Activated CD4-positive, CD25-positive, alpha-beta regulatory T cell treated with anti-CD3 and anti-CD28 coated beads, Interleukin-2, amount 50 U/mL, for 72 hours (primary cell): ENCODE measurements around the gene LRRC42.
"Not testable (repeated sequence)": the region's sequence is repeated elsewhere in the genome, so short reads cannot be mapped to it uniquely, and the experiment has no call there.

Experiments used
- DNase-seq: peaks from one replicate; pipeline ENCODE4 v3.0.0; 2021

The LRRC42 gene

DNA sequence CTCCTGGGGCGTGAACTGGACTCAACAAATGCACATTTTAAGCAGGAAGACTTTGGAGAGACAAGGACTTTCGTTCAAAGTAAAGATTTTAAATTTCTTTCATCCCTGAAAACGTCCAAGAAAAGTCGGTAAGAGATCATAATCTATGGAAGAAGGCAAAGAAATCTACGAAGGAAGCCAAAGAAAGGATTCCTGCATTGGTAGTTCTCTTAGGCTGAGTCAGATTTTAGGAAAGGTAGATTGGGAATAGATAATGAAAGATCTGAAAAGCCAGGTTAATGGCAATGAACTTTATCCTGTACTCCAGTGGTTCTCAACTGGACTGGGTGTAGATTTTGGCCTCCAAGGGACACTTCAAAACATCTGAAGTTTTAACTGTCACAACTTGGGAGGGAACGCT, 3.1 kb upstream of the LRRC42 start:
- DNase-seq: no peak

DNA sequence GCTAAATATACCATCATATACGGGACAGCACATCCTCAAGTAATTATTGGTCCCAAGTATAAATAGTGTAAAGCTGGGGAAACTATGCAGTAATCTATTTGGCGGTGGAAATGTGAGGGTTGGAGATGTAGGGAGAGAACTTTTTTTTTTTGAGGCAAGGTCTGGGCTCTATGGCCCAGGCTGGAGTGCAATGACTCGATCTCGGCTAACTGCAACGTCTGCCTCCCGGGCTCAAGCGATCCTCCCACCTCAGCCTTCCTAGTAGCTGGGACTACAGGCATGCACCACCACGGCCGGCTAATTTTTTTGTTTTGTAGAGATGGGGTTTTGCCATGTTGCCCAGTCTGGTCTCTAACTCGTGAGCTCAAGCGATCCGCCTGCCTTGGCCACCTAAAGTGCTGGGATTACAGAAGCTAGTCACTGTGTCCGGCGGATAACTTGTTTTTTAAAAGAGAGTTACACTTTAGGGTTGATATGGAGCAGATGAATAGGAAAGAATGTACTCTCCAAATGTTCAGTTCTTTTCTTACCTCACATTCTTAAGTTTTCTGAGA, 2.6 kb upstream of the LRRC42 start:
- DNase-seq: no peak

DNA sequence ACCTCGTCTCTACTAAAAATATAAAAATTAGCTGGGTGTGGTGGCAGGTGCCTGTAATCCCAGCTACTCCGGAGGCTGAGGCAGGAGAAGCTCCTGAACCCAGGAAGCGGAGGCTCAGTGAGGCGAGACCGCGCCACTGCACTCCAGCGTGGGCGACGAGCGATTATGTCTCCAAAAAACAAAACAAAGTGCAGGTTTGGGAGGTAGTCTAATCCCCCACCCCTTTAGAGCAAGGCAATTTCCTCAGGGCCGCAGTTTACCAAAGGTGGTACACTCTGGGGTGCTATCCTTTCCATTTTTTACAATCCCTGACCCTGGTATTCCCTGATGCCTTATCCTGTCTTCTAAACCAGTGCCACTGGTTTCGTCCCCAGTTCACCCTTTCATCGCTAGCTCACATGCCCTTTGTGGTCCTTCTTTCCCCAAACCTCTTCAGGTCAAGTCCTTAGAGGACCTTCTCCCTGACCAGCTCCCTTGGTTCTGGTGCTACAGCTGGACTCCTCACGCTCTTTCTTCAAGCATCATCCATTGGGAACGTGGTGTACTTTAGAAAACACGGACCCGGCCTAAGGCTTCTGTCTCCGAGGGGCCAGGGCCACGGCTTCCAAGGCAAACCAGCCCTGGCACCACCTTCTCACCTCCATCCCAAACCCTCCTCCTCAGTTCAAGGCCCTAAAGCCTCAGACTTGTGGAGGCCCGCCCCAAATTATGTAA, 1.5 kb upstream of the LRRC42 start:
- DNase-seq: no peak

GRCh38 chr1:53945183-53945432, 1.0 kb upstream of the LRRC42 start:
- no peak for DNase-seq

- DNase-seq: peak; percentile 100
Measured at GRCh38 chr1:53945433-53946251, 508 bp upstream of the LRRC42 start, which contains the start of gene IFT25. IFT25 (minus strand) TSS chr1:53945699; CDS start chr1:53940082, 5,617 bp downstream.

GRCh38 chr1:53947172-53947907, 1.2 kb downstream of the LRRC42 start:
- DNase-seq: no peak

GRCh38 chr1:53948291-53948690, 2.1 kb downstream of the LRRC42 start:
- no peak for DNase-seq

DNA sequence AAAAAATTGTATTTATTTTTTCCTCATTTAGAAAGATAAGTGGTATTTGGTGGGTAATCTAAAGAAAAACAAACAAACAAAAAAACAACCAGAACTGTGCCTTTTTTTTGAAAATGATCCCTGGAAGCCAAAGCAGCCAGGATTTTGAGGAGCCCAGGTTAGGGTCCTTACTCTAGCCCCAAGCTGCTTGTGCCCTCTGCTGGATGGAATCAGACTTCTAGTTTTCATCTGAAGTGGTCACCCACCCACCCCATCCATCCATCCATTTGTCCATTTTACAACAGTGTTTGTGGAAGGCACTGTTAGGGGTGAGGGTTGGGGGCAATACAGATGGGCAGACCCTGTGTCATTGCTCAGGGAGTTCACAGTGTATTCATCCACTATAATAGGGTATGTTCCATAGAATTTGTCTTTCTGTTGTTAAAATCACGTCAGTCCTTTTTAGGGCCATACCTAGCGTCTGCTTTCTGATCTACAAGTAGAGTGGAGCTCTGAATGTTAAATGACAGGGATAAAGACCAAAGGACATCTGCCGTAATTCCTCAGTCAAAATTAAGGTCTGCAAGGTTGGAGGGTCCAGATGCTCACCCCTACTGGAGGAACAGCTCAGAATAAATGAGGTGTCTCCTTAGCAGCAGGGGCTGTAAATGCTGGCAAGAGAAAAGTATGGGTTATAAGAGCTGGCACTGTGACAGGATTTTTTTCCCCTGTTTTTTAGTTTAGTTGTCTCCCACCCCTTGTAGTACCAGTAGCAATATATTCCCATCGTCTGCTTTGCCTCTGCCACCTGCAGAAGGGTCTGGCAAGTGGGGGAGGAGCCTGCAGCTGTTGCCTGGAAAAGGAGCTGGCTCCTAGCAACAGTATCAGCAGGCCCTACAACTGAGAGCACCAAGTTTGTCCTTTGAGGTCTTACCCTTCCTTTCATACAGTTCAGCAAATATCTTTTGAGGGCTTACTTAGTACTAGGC, 3.2 kb downstream of the LRRC42 start:
- no peak for DNase-seq

- no peak for DNase-seq
Measured at GRCh38 chr1:53951697-53952096, 5.5 kb downstream of the LRRC42 start.

DNA sequence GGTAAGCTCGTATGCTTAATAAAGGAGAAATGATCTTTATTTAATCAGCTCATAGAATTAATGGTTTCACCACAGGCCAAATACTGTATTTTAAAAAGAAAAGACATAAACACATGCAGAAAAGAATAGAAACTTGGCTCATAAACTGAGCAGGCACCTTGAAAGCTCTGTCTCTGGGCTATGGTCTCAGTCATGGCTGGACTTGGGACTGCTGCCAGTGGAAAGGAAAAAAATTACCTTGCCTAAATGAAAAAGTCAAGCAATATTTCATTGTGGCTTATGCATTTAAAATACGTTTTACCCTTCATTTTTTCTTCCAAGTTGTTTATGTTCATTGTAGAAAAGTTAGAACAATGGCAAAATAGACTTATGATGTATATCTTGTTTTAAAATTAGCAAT, 8.0 kb downstream of the LRRC42 start:
- no peak for DNase-seq

DNA sequence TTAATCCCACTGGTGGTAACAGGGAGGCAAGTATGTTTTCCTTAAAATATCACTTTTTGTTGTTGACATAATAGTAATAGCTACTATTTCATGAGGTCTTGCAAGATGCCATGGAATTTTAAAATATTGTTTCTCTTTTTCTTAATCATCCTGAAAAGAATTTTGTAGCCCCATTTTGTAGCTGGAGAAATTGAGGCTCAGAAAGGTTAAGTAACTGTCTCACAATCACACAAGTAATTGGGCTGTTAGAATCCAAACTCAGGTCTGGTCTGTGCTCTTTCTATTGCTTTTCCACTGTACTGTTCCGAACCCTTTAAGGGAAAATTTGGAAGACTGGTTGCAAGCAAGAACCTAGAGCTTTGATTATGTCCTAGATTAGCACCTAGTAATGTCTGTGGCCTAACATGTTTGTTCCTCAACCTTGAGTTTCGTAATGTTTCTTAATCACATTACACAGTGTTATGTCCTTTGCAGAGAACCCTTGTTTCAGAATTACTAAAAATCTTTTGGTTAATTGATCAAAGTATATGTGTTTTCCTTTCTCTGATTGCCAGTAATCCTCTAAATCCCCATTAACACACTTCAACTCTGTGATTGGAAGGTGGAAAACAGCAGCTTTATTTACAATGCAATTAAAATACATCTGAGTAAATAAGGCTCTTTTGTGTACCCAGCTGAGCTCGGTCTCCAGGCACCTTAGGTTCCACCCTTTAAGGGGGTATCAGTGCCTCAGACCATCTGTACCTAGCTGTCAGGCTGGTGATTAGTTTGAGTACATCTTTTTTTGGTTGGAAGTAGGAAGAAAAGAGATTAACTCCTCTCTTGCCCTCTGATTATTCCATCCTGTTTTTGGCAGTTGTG, 10.4 kb downstream of the LRRC42 start:
- no peak for DNase-seq

GRCh38 chr1:53957194-53957818, 11.2 kb downstream of the LRRC42 start:
- no peak for DNase-seq

DNA sequence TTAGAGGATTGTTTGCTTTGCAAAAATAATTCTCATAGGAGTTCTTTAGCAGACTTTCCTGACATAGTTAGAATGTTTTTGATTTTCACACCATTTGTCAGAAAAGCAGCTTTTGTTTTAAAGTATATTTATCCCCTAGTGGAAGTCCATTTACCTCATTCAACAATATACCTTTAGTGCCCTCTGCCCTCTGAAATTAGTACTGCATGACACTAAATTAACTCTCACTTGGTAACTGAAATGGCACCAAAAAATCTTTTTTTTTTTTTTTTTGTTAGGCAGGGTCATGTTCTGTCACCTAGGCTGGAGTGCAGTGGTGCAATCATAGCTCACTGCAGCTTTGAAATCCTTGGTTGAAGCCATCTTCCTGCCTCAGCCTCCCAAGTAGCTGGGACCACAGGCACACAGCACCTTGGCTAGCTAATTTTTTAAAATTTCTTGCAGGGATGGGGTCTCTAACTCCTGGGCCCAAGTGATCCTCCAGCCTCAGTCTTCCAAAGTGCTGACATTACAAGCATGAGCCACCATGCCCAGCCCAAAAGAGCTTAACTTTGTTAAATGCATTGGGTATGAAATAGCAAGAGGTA, 13.6 kb downstream of the LRRC42 start:
- no peak for DNase-seq

DNA sequence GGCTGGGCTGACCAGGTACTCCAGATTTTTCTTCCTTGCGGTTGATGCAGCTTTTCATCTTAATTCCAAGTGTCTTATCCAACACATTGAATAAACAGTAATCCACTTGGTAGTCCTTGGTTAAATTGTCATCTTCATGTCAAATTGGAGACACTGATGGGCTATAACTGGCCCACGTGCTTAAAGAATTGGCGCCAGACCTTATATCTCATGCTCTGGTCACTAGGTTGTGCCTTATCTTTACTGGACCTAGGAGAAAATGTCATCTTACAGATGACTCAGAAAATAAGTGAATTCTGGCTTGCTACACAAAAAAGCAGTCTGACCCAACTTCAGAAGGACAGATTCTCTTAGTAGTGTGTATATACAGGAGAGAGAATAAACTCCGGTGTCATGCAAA, 16.2 kb downstream of the LRRC42 start:
- DNase-seq: no peak

DNA sequence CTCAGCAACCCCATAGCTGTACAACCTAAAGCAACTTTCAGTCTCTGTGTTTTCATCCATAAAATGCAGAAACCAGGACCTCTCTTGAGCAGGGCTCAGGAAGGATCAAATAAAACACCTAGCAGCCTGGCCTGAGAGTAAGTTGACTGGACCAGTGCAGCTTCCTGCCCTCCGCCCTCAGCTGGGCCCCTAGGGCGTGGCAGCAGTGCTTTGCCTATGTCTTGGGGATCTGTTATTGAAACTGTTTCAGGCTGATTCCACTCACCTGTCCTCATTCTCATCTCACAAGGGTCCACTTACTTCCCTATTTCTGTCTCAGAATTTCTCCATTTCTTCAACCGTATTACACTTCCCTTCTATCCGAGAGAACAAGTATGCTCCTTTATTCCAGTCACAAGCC, 17.3 kb downstream of the LRRC42 start:
- DNase-seq: no peak

- no peak for DNase-seq
Measured at GRCh38 chr1:53964109-53964508, 18.0 kb downstream of the LRRC42 start.

DNA sequence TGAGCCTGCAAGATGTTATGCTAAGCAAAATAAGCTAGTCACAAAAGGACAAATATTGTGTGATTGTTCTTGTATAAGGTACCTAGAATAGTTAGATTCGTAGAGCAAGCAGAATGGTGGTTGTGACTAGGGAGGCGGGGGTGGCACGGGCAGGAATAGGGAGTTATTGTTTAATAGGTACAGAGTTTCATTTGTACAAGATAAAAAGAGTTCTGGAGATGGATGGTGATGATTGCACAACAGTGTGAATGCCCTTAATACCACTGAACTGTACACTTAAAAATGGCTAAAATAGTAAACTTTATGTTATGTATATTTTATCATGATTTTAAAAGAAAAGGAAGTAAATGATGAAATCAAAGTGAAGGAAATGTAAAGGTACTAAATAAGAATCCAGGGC, 20.6 kb downstream of the LRRC42 start:
- no peak for DNase-seq

GRCh38 chr1:53967409-53968124, 21.4 kb downstream of the LRRC42 start:
- DNase-seq: no peak

- DNase-seq: no peak
Measured at GRCh38 chr1:53968125-53968513, 22.0 kb downstream of the LRRC42 start.

DNA sequence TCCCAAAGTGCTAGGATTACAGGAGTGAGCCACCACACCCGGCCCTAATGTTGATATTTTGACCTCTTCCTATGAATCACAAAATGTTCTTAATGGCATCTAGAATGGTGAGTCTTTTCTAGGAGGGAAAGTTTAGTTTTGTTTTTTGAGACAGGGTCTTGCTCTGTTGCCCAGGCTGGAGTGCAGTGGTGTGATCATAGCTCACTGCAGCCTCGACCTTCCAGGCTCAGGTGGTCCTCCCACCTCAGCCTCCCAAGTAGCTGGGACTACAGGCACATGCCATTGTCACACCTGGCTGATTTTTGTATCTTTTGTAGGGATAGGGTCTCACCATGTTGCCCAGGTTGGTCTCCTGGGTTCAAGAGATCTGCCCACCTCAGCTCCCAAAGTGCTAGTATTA, 23.2 kb downstream of the LRRC42 start:
- DNase-seq: not testable (repeated sequence)
